K562 (cell line): ENCODE measurements around the gene TXNRD1. TPM values are rescaled to one million over a fixed set of nuclear protein-coding genes. Genes with fewer than 3 reads are reported as not detected.

Experiments used
- ATAC-seq: fragments of 200-7000 bp; cut with Tn5 transposase; 3 replicates; pipeline ENCODE4 v1.9.1; 2020; ENCODE audit warnings: moderate library complexity
- BruUV-seq: library from RNA; stranded (reverse); fragments of 400-500 nt; replicated peaks from 2 replicates; lab custom pipeline; 2021; lab: Mats Ljungman, UMichigan
- CTCF ChIA-PET: fragments of 300-600 bp; formaldehyde crosslinking; extraction: SDS; loops from one replicate; lab custom pipeline; 2021; ENCODE audit warnings: low intra/inter-chr PET ratio; lab: Yijun Ruan, JAX
- POLR2A ChIA-PET: fragments of 300-600, 350-650 bp; sonication (Branson Sonifier 250); formaldehyde crosslinking; extraction: SDS; loops from one replicate; lab custom pipeline; 2021; ENCODE audit warnings: antibody characterized with exemption, inconsistent platforms; lab: Yijun Ruan, JAX
- DNase-seq, 4 experiments: peaks; one replicate each; pipeline versions ENCODE4 v3.0.0 to v3.0.0-alpha.2; 2011 to 2018; ENCODE audit warnings: low spot score in 3 of 4, mixed read lengths in 3 of 4; ENCODE audit errors: extremely low read depth in 1 of 4
- FAIRE-seq: peaks from 2 replicates; lab custom pipeline; 2011; peaks lifted over from hg19 to GRCh38; lab: Jason Lieb, UNC
- H2AFZ ChIP-seq: 2 replicates; pipeline ENCODE4 v1.6.0; 2011; ENCODE audit warnings: low read depth, low read length, control low read depth, inconsistent platforms
- H3K27ac ChIP-seq: fragments of 200-600 bp; 3 replicates; pipeline ENCODE4 v1.8.0; 2011; ENCODE audit warnings: low read depth, mild to moderate bottlenecking, control low read depth, inconsistent platforms, low read length, moderate library complexity, mixed read lengths; ENCODE audit errors: extremely low read depth
- H3K27me3 ChIP-seq, 2 experiments: fragments of 300-600 bp in 1 of 2; 2 replicates in 1 of 2; 3 replicates in 1 of 2; pipeline versions ENCODE4 v1.6.0 to v1.8.0; 2011; ENCODE audit warnings: inconsistent platforms in 2 of 2, low read length in 2 of 2, mild to moderate bottlenecking in 1 of 2, mixed read lengths in 1 of 2, moderate library complexity in 1 of 2; ENCODE audit not compliant: control insufficient read depth in 2 of 2, insufficient read depth in 2 of 2
- H3K36me3 ChIP-seq: fragments of 300-600 bp; 3 replicates; pipeline ENCODE4 v1.8.0; 2011; ENCODE audit warnings: mild to moderate bottlenecking, low read length, inconsistent platforms; ENCODE audit not compliant: control insufficient read depth, insufficient read depth
- H3K4me1 ChIP-seq, 2 experiments: fragments of 200-600 bp in 1 of 2; replicated peaks in 1 of 2; 2 replicates in 1 of 2; 3 replicates in 1 of 2; pipeline versions ENCODE4 v1.5.1 to v1.8.0; 2011; ENCODE audit warnings: inconsistent platforms in 2 of 2, low read length in 2 of 2, mild to moderate bottlenecking in 1 of 2, mixed read lengths in 1 of 2, moderate library complexity in 1 of 2; ENCODE audit not compliant: control insufficient read depth in 2 of 2, insufficient read depth in 2 of 2
- H3K4me2 ChIP-seq: 2 replicates; pipeline ENCODE4 v1.6.1; 2011; ENCODE audit warnings: low read length, control low read depth, inconsistent platforms, mixed read lengths; ENCODE audit not compliant: insufficient read depth
- H3K4me3 ChIP-seq: fragments of 200-600 bp; sonication (generic), shearing (Covaris generic); 2 replicates; pipeline ENCODE4 v1.5.1; 2016; ENCODE audit warnings: control low read depth, inconsistent platforms
- H3K79me2 ChIP-seq: fragments of 200-600 bp; 3 replicates; pipeline ENCODE4 v1.8.0; 2011; ENCODE audit warnings: low read length, inconsistent platforms; ENCODE audit not compliant: control insufficient read depth, insufficient read depth
- H3K9ac ChIP-seq, 2 experiments: 2 replicates each; pipeline versions ENCODE4 v1.6.0 to v1.6.1; 2011; ENCODE audit warnings: low read depth in 2 of 2, low read length in 2 of 2, control low read depth in 1 of 2, inconsistent platforms in 1 of 2, mild to moderate bottlenecking in 1 of 2, mixed read lengths in 1 of 2; ENCODE audit not compliant: insufficient read depth in 1 of 2
- H3K9me1 ChIP-seq: one replicate; pipeline ENCODE4 v1.6.0; 2011; ENCODE audit warnings: inconsistent platforms, mild to moderate bottlenecking, low read length, moderate library complexity; ENCODE audit not compliant: control insufficient read depth, insufficient read depth
- H3K9me3 ChIP-seq: replicated peaks from 2 replicates; pipeline ENCODE4 v1.5.1; 2011; ENCODE audit warnings: low read depth, low read length, inconsistent platforms; ENCODE audit not compliant: control insufficient read depth, insufficient read depth
- H4K20me1 ChIP-seq: replicated peaks from 2 replicates; pipeline ENCODE4 v1.6.1; 2011; ENCODE audit warnings: low read length, inconsistent platforms, mixed read lengths; ENCODE audit not compliant: control insufficient read depth, insufficient read depth
- ATF1 ChIP-seq, 2 experiments: fragments of 450-650 bp in 1 of 2; IDR thresholded peaks; 2 replicates each; pipeline ENCODE4 v1.6.1; 2016; ENCODE audit warnings: missing compliant biosample characterization in 1 of 2, missing genetic modification characterization in 1 of 2
- BCL6 ChIP-seq: fragments of 250-450 bp; sonication (Bioruptor Pico); IDR thresholded peaks from 2 replicates; pipeline ENCODE4 v1.4.0; 2020
- CBX3 ChIP-seq, 2 experiments: IDR thresholded peaks; 1 replicate in 1 of 2; 2 replicates in 1 of 2; pipeline ENCODE4 v1.6.1; 2012; ENCODE audit warnings: inconsistent platforms in 2 of 2, low read length in 2 of 2, borderline replicate concordance in 1 of 2, control low read depth in 1 of 2
- CCNT2 ChIP-seq: IDR thresholded peaks from 2 replicates; pipeline ENCODE4 v1.6.1; 2011; ENCODE audit warnings: borderline replicate concordance, low read depth, mild to moderate bottlenecking, moderate library complexity, mixed read lengths, low read length; ENCODE audit not compliant: insufficient read length; ENCODE audit errors: extremely low read depth
- HMG20B ChIP-seq: fragments of 250-450 bp; sonication (Bioruptor Pico); IDR thresholded peaks from 2 replicates; pipeline ENCODE4 v1.5.0; 2021; ENCODE audit warnings: mild to moderate bottlenecking
- NCOA6 ChIP-seq: fragments of 450-650 bp; IDR thresholded peaks from 2 replicates; pipeline ENCODE4 v1.6.1; 2017; ENCODE audit warnings: mild to moderate bottlenecking
- STAG1 ChIP-seq: sonication (generic); formaldehyde crosslinking; IDR thresholded peaks from 2 replicates; pipeline ENCODE4 v1.5.0; 2020; ENCODE audit warnings: missing genetic modification reagents, borderline replicate concordance
- TAF9B ChIP-seq: fragments of 450-650 bp; IDR thresholded peaks from 2 replicates; pipeline ENCODE4 v1.6.1; 2018; ENCODE audit warnings: mild to moderate bottlenecking; ENCODE audit not compliant: partially characterized antibody
- TEAD2 ChIP-seq: fragments of 450-650 bp; IDR thresholded peaks from 2 replicates; pipeline ENCODE4 v1.6.1; 2016; ENCODE audit warnings: missing genetic modification characterization, control low read depth, missing compliant biosample characterization
- ZHX1 ChIP-seq: fragments of 150-350 bp; conservative IDR thresholded peaks from 2 replicates; pipeline ENCODE4 v1.6.1; 2014; ENCODE audit warnings: low read length
- ZNF134 ChIP-seq: fragments of 250-450 bp; sonication (Bioruptor Pico); conservative IDR thresholded peaks from 2 replicates; pipeline ENCODE4 v1.4.0; 2020
- WGBS: fragments of 100-300 bp; shearing (Covaris generic); methylation state at CpG from one replicate; pipeline ENCODE4 v1.1.6; 2016; ENCODE audit warnings: low coverage, mixed read lengths; ENCODE audit not compliant: insufficient coverage; ENCODE audit errors: missing lambda C conversion rate; 5-methylcytosine and 5-hydroxymethylcytosine counted together
- in situ Hi-C: fragments of 300-500 bp; cut with MboI; formaldehyde crosslinking; loops from 4 replicates; pipeline ENCODE4 v1.15.0; 2018; ENCODE audit warnings: inconsistent platforms, mixed read lengths
- intact Hi-C: fragments of 100-400 bp; cut with micrococcal nuclease; formaldehyde crosslinking; loops from 2 replicates; pipeline ENCODE4 v1.14.2; 2022
- polyA plus RNA-seq, 8 experiments: library from polyadenylated mRNA; depleted of rRNA in 4 of 8; stranded (reverse) in 5 of 8; unstranded in 3 of 8; fragments of >200 nt; fragmentation: Nextera tagmentation in 2 of 8; fragmentation: Illumina TruSeq in 1 of 8; extraction: Ambion mirVana in 2 of 8; extraction: Trizol in 1 of 8; gene quantifications; 2 replicates each; pipeline versions ENCODE4 v1.2.1 to v1.2.3, GENCODE V29; 2011 to 2014; ENCODE audit warnings: inconsistent platforms in 1 of 8, missing spikeins in 1 of 8
- total RNA-seq, 7 experiments: library from RNA; depleted of rRNA in 6 of 7; stranded (reverse); fragments of >200 nt in 6 of 7; fragmentation: Illumina TruSeq in 2 of 7; extraction: Trizol in 2 of 7; gene quantifications; 2 replicates each; pipeline versions ENCODE4 v1.2.1 to v1.2.3, GENCODE V29; 2011 to 2021; ENCODE audit warnings: low replicate concordance in 1 of 7

The TXNRD1 gene
- total and polyA plus RNA-seq, 9 of the 15 experiments (the other 6 are each of a cell fraction or from before 2014, with no cell fraction given): 107 to 189 (median 146) TPM

- H4K20me1 ChIP-seq: no peaks in the 10 kb centered on the region; the same call in 1 of the 2 replicates
- H3K4me2 ChIP-seq: no peak overlapping the region
- intact Hi-C loops: no loop called here
- H3K36me3 ChIP-seq: peaks cover 88% of the 10 kb centered on the region
- H3K27me3 ChIP-seq: no peaks in the 10 kb centered on the region
- H3K9me3 ChIP-seq: no peaks in the 10 kb centered on the region
- 0 out of 3 replicates have a peak, but pooled peaks cover 3% of the 10 kb centered on the region for H3K79me2 ChIP-seq
- H3K4me3 ChIP-seq: no peak overlapping the region
- TF ChIP-seq CCNT2: no peak
- no peak for TF ChIP-seq STAG1 (CRISPR knock-in tag)
- TF ChIP-seq HMG20B (CRISPR knock-in tag): no peak
- no peak for TF ChIP-seq CBX3 (IDR thresholded peaks at IDR 0.05; ENCODE audit: borderline replicate concordance in 1 of 2, low read length in 2 of 2)
- TF ChIP-seq TEAD2 (tag): no peak
- TF ChIP-seq TAF9B: no peak
- TF ChIP-seq NCOA6: no peak
- TF ChIP-seq ZNF134 (CRISPR knock-in tag): no peak
- TF ChIP-seq ATF1 (CRISPR knock-in tag; IDR thresholded peaks at IDR 0.05): no peak
- no peak for TF ChIP-seq ATF1 (tag; IDR thresholded peaks at IDR 0.05)
- TF ChIP-seq ZHX1: no peak
- no peak for TF ChIP-seq BCL6 (CRISPR knock-in tag)
- no peak overlapping the region for H3K9ac ChIP-seq
- FAIRE-seq (no peak), DNase-seq (no peak), ATAC-seq (no peak)
- H3K9me1 ChIP-seq: peaks cover 3% of the 10 kb centered on the region
- CTCF ChIA-PET: no interaction called here
- H2AFZ ChIP-seq: no peak overlapping the region
- H3K27ac ChIP-seq: no peak overlapping the region
- H3K4me1 ChIP-seq: no peaks in the 10 kb centered on the region
- in situ Hi-C loops: no loop called here
- TSS peak; percentile 22 for BruUV-seq
- 97% methylated on average over 2 of the region's 2 CpGs for WGBS
- POLR2A ChIA-PET: interaction anchor here (0.9 kb wide), 1 partner anchor 9 kb away, joined by 3 read pairs; no protein-coding TSS in a partner anchor
These were observed 133.5 kb downstream of the TXNRD1 start for GRCh38 chr12:104348994-104349494.
